GM12892 (cell line): ENCODE measurements around the gene AOPEP.

ENCODE experiments used
- POLR2A ChIP-seq: IDR thresholded peaks from 2 replicates; pipeline ENCODE4 v1.6.1; 2011; ENCODE audit warnings: low read depth, low read length, control low read depth
- POLR2AphosphoS5 ChIP-seq: IDR thresholded peaks from 2 replicates; pipeline ENCODE4 v1.6.1; 2011; ENCODE audit warnings: low read depth, low read length, control low read depth
- TAF1 ChIP-seq: IDR thresholded peaks from 2 replicates; pipeline ENCODE4 v1.6.1; 2011; ENCODE audit warnings: low read depth, mild to moderate bottlenecking, control low read depth, low read length, borderline replicate concordance

GRCh38 chr9:95077053-95077765, 350.7 kb downstream of the AOPEP start:
- TF ChIP-seq POLR2AphosphoS5 (no peak), POLR2A (no peak), TAF1 (no peak)
